Stomach (tissue), 4 donors: Measurements from ENCODE around the gene LRP2BP.

Experiments
- EP300 ChIP-seq: sonication (generic); formaldehyde crosslinking; IDR thresholded peaks from one replicate; pipeline ENCODE4 v1.6.1; 2017; ENCODE audit warnings: antibody characterized with exemption
- POLR2AphosphoS5 ChIP-seq, 3 donors: sonication (generic); formaldehyde crosslinking; IDR thresholded peaks; one replicate each; pipeline ENCODE4 v1.6.1; 2016; ENCODE audit warnings: antibody characterized with exemption in 3 of 3
- TF ChIP-seq, protein P1 (sequence below), 7 experiments: fragments of 450-650 bp in 4 of 7; fragments of 200-600 bp in 3 of 7; sonication (generic) in 3 of 7; IDR thresholded peaks; one replicate each; pipeline ENCODE4 v1.5.1; 2016 to 2019; ENCODE audit warnings: antibody characterized with exemption in 7 of 7, control low read depth in 2 of 7, mild to moderate bottlenecking in 1 of 7

DNA sequence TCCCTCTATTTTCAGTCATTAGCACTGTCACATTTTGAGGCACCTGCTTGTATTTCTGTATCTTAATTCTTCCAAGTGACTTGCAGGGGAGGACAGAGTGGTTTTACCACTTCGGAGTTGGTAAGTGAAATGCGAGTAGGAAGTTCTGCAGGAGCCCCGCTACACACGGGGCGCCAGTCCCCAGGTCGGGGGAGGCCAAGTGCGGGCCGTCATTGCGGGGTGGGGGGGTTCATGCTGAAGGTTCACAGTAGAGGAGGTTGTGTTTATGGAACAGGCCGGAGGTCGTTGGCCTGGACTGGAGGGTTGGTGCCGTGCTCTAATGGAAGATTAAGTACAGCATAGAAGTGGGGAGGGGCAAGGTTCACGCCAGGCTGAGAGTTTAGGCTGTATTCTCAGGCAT, 44.0 kb downstream of the LRP2BP start:
- TF ChIP-seq POLR2AphosphoS5 (IDR thresholded peaks at IDR 0.05) (no peak), EP300 (no peak)
- TF ChIP-seq, protein P1, sequence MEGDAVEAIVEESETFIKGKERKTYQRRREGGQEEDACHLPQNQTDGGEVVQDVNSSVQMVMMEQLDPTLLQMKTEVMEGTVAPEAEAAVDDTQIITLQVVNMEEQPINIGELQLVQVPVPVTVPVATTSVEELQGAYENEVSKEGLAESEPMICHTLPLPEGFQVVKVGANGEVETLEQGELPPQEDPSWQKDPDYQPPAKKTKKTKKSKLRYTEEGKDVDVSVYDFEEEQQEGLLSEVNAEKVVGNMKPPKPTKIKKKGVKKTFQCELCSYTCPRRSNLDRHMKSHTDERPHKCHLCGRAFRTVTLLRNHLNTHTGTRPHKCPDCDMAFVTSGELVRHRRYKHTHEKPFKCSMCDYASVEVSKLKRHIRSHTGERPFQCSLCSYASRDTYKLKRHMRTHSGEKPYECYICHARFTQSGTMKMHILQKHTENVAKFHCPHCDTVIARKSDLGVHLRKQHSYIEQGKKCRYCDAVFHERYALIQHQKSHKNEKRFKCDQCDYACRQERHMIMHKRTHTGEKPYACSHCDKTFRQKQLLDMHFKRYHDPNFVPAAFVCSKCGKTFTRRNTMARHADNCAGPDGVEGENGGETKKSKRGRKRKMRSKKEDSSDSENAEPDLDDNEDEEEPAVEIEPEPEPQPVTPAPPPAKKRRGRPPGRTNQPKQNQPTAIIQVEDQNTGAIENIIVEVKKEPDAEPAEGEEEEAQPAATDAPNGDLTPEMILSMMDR (IDR thresholded peaks at IDR 0.05), result no peak
